Putamen (tissue), 1 donor: ENCODE data around the gene ORMDL1.
A peak's percentile ranks its signal among the peaks of the same experiment; 100 is the strongest.

Experiments used
- DNase-seq: peaks from one replicate; pipeline ENCODE4 v3.0.0-alpha.2; 2016; ENCODE audit warnings: low spot score

Gene ORMDL1, protein sequence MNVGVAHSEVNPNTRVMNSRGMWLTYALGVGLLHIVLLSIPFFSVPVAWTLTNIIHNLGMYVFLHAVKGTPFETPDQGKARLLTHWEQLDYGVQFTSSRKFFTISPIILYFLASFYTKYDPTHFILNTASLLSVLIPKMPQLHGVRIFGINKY

DNA sequence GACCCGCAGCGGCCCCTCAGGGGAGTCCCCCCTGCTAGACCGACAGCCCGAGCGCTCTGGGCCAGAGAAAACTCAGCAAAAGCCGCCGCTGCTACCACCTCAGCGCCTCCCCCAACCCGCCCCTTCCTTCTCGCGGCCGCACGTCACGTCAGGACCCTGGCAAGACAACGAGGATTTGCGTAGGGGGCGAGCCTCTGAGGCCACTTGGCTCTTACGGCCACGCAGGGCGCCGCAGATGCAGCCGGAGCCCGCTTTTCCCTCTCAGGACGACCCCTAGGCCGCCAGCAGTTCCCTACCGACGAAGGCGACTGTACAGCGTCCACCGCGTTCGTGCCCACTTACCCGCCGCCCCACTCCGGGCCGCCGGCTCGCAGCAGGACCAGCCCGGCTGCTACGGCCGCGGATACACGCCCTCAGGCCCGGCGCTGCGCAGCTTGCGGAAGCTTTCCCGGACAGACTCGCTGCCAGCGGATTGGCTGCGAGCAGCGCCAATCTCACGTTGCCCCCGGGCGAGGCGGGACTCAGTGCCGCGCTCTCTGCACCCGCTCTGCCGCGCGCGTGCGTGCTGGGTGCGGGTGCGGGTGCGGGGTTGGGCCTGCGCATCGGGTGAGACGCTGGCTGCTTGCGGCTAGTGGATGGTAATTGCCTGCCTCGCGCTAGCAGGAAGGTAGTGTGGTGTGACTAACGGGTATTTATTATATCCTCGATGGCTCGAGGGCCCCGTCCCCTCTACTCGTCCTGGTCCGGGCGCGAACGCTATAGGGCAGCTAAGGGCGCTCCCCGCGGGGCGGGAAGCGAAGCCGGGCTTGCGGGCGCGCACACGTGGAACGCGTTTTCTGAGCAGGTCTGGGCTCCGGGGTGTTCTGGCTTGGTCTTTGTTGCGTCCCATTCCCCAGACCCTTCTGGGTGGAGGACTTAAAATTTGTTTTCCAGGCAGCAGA, at the start of gene ORMDL1, which contains the start of gene PMS1:
TSS of gene ORMDL1 (minus strand) at position 413 of the 941 bp plus-strand sequence. CDS start 1,744 bp downstream, outside the sequence.
TSS of gene PMS1 (plus strand) at position 524 of the 941 bp plus-strand sequence. CDS start 7,360 bp downstream, outside the sequence.
- DNase-seq: peak; percentile 98

DNA sequence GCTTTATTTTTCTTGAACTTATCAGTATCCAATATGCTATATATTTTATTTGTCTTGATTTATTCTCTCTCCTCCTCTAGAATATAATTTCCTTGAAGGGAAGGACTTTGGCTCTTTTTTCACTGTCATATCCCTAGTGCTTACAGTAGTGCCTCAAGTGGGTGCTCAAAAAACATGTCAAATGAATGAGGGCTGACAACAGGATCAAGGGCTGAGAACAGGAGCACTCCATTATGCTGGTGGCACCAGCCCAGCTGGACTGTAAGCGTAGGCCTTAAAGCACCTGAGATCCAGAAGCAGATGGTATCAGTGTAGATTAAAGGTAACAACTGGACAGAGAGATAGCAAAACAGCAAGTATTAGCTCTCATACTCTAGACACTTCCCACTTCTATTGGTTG, 46.4 kb upstream of the ORMDL1 start:
- no peak for DNase-seq

DNA sequence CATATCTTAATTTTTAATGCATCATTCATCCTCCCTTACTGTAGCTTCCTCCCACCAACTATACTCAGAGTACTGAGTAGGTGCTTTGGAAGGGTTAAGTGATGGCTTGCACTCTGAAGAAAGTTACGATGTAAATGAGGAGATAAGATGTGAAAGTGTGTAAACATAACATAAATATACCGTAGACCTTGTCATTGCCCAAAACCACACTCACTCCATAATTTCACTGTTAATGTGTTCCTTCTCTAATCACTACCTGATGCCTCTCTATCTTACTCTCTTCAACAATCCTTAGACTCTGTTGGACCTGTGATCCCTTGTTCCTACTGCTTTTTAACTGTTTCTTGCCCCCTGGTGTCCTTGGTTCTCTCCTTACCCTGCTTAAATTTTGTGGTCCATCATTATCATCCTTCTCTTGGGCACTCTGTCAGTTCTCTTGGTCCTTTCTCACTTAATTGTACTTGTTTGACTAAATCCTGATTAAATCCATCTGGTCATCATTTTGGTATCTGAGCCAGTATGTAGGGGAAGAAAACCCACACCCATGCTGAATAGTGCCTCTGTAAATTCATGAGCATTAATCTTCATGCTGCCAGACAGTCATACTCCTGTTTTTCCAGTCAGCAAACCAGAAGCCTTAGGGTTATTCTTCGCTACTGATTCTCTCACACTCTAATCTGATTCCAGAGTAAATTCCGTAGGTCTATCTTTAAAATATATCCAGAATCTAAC, 45.1 kb upstream of the ORMDL1 start:
- DNase-seq: no peak

DNA sequence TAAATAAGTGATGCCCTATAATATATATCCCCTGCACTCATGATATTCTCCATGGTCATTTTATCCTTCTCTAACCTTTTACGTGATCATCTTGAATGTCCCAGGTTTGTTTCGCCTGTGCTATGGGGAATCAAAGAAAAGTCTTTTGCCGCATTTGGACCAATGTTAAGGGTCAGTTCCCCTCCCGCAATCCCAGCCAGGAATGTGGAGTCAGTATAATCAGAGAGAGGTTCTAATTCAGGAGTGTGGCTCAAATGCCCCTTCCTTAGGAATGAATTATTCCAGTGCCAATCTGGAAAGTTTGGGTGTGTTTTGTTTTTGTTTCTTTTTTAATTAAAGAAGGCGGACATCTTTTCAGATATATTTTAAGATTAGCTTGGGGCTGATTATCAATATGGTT, 41.9 kb upstream of the ORMDL1 start:
- no peak for DNase-seq

DNA sequence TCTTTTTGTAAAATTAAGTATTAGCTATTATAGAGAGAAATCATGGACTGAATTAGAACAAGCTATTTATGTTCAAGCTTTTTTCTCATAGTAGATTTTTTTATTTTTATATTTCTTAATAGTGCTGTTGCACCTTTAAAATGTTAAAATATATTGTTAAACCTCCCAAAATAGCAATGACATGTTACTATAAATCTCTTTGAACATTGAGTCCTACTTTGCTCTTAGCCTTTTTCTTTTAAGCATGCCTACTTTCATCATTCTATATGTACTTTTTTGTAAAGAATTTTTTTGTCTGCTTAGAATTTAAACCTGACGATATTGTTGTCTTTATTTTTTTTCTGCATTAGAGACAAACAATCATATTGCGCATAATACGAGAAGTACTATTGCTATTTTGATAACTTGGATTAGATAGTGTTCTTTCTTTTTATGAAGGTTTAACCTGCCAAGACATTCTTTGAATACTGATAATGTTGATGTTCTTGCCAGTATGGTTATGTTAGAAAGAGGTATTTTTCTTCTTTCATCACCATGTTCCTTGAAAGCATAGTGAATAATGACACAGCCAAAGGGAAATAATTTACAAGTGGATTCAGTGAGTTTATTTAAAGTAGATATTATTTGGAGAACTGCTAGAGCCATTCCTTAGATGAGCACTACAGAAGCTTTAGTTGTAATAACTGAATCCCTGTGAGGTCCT, 40.7 kb upstream of the ORMDL1 start:
- no peak for DNase-seq

DNA sequence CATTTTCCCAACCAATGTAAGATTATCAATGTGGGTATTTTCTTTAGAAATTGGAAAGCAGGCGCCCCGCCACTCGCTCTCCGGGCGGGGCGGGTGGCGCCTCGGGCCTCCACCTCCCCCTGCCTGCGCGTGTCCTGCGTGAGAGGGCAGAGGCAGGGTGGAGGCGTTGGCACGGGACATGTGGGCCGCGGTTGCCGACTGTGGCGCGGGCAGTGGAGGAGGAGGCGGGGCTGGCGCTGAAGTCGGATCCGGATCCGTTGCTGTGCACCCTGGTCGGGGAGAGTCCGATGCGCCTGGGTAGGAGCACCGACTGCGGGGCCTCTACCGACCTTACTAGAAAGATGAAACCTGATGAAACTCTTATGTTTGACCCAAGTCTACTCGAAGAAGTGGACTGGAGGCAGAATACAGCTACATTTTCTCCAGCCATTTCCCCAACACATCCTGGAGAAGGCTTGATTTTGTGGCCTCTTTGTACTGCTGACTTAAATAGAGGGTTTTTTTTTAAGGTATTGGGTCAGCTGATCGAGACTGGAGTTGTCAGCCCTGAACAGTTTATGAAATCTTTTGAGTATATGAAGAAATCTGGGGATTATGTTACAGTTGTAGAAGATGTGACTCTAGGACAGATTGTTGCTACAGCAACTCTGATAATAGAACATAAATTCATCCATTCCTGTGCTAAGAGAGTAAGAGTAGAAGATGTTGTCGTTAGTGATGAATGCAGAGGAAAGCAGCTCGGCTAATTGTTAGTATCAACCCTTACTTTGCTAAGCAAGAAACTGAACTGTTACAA, 38.0 kb upstream of the ORMDL1 start:
- no peak for DNase-seq

DNA sequence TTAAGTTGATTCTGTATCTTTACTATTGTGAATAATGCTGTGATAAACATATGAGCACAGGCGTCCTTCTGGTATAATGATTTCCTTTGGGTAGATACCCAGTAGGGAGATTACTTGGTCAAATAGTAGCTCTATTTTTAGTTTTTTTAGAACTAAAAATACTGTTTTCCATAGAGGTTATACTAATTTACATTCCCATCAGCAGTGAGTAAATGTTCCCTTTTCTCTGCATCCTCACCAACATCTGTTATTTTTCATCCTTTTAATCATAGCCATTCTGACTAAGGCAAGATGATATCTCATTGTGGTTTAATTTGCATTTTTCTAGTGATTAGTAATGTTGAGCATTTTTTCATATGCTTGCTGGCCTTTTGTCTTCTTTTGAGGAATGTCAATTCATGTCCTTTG, 35.2 kb upstream of the ORMDL1 start:
- no peak for DNase-seq

DNA sequence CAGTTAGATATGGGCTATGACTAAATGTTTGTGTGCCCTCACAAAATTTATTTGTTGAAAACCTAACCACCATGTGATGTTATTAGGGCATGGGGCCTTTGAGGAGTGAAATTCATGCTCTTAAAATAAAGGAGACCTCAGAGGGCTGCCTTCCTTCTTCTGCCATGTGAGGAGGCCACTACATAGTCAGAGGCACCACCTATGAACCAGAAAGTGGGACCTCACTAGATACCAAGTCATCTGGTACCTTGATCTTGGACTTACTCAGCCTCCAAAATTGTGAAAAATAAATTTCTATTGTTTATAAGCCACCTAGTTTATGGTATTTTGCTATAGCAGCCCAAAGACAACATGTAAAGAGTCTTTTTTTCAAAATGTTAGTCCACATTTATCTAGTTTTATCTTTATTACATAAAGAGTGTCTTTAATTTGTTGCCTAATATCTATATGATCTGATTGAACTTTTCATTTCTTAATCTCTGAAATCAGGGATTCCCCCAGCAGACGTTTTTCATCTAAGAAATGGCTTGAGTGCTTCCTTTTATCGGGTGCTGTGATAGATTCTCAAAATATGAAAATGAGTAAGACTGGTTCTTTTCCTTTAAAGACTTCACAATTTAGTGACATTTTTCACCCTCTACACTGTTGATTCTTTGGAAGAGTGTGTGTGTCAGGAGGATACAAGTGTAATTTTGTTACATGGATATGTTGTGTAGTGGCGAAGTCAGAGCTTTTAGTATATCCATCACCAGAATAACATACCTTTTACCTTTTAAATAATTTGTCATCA, 34.3 kb upstream of the ORMDL1 start:
- DNase-seq: no peak

DNA sequence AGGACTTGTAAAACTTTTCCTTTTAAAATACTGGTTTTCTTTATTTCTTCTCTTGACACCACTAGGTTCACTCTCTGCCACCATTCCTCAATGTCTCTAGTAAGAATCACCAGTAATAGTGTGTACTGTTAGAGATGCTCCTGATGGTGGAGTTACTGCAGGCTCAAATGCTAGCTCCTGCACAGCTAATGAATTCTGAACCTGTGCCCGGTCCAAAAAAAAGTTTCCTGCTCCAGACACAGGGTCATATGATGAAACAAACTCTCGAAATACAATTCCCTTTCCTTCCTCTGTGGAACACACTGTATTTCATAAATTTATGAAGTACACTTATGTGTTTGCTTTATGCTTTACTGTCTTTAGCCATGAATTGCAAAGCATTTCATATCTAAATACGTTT, 19.3 kb upstream of the ORMDL1 start:
- no peak for DNase-seq

DNA sequence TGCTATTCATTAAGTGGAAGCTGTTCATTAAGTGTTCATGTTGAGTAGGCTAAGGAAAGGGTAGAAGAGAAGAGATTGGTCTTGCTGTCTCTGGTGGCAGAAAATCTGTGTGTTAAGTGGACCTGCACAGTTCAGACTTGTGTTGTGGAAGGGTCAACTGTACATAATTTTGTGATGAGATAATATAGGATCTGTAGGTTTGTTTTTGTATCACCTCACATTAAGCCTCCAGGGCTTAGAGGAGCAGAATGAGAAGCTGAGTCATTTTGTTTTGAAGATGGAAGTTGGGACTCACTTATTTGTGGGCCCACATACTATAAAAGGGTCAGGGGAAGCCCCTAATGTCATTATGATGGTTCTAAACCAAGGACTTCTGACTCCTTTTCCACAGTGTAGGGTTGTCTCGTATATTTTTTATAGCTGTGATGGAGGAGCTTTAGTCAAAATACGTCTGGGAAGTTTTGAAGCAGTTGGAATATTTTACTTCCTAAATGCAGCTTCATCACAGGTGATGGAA, 18.3 kb upstream of the ORMDL1 start:
- no peak for DNase-seq

DNA sequence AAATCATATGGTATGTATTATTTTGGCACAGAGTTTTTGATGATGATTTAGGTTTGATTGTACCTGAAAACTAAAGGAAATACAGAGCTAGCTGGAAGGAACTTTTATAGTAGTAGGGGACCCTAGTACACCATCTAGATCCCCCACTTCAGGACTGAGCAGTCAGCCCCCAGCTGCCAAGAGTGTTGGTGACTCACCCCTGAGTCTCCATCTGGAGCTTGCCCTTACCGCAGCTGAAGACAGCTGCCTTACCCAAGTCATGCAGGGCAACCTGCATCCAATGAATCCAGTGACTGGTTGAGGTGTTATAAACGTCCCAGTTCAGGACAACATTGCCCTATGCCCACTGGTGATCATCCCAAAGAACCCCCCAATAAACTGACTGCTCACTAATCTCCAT, 15.4 kb upstream of the ORMDL1 start:
- no peak for DNase-seq

DNA sequence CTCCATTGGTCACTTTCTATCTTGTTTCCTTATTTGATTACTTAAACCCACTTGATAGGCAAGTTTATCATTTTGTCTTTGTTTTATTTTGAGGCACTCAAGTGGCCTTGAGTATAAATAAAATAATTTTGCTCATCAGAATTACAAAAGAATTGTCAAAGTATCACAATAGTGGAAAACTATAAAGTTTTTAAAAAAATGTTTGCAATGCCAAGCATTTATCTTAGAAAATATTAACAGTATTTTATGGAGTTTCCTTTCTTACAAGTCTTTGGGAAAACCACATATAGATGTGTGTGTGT, 14.8 kb upstream of the ORMDL1 start:
- no peak for DNase-seq

DNA sequence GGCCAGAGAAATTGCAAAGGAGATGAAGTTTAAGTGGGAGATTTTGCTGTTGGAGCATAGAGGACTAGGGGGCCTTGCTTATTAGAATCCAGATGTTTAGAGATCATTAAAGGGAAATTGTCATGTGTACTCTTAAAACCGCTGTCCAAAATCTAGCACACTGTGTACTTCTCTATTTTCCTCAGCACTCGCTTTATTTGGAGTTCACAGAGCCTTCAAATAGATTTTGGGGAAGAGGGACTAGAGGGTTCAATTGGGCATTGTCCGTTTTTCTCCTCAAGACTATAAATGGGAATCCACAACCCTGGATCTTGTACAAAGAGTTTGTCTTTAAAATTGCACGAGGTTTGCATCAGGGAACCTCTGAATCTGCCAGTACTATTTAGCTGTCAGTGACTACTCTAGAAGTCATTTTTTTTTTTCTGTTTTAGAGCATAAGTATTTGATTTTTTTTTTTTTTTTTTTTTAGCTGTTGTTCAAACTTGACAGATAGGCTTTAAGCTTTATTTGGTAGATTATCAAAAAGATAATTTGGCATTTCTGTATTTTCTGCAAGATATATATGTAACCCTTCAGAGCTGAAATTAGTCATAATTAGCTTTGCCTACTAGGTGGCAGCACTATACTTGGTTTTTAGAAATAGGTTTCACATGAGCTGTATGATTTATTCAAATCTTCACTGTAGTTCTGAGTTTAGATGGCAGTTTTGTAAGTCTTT, 14.3 kb upstream of the ORMDL1 start:
- DNase-seq: peak; percentile 24

DNA sequence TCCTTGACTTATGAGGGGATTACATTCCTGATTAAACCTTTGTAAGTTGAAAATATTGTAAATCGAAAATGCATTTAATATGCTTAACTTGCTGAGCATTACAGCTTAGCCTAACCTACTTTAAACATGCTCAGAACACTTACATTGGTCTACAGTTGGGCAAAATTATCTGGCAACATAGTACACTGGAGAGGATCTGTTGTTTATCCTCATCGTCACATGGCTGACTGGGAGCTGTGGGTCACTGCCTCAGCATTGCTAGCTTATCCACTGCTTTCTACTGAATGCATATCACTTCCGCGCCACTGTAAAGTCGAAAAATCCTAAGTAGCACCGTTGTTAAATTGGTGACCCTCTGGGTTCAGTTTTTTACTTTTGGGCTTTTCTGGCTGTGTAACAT, 13.8 kb upstream of the ORMDL1 start:
- DNase-seq: no peak

DNA sequence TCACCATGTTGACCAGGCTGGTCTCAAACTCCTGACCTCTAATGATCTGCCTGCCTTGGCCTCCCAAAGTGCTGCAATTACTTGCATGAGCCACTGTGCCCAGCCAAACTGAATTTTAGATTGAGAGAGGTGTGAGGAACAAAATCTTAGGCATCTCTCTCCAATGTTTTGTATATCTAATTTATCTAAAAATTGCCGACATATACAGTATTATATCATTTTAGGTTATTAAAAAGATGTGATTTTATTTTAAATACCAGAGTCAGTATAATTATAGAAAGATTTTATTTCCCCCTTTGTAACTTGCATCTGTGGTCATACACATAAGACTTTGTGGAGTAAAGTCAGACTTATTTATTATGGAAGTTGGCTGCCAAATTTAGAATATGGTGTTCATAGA, 10.2 kb upstream of the ORMDL1 start:
- no peak for DNase-seq

DNA sequence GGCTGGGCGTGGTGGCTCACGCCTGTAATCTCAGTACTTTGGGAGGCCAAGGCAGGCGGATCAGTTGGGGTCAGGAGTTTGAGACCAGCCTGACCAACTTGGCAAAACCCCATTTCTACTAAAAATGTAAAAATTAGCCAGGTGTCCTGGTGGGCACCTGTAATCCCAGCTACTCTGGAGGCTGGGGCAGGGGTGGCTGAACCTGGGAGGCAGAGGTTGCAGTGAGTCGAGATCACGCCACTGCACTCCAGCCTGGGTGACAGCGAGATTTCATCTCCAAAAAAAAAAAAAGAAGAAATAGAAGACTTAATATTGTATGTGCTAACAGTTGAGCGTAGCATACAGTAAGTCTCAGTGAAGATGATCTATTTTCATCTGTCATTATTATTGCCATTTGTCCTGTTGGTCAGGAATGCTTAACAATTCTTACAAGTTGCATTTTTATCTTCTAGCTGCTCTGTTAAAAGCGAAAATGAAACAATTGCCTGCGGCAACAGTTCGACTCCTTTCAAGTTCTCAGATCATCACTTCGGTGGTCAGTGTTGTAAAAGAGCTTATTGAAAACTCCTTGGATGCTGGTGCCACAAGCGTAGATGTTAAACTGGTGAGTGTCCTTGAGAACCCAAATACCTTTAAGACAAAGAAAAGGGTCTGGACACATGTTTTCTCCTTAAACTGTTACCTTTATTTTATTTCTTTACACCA, 7.4 kb upstream of the ORMDL1 start:
- DNase-seq: no peak

DNA sequence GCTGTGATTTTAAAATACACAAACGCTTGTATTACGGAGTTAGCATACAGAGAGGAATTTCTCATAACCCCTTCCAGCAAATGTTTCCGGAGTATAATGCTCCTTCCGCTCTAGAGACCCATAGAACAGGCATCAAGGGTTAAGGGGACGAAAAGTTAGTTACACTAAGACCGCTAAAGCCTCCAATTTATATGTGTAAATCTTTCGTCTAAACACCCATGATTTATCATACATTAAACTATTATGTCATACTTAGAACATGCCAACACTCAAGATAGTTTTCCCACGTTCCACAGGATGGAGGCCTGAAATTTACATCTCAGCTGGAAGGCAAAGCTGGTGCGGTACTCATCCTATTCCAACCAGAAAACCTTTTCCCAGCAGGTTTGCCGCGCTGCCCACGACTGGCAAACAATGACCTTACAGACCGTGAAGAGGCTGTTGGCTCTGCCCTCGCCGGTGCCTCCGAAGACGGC, 650 bp downstream of the ORMDL1 start:
- peak; percentile 21 for DNase-seq

DNA sequence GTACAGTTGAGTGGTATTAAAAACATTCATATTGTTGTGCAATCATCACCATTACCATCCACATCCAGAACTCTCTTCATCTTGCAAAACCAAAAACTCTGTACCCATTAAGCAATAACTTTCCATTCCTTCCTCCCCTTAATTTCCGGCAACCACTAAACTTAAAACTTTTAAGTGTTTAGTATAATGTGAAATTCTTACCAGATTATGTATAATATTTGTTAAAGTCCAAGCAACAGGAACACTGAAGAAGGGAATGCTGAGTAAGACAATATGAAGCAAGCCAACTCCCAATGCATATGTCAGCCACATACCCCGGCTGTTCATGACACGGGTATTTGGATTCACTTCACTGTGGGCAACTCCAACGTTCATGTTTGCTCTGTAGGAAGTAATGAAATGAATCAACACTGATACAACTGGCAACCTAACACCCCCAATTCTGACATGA, 1.9 kb downstream of the ORMDL1 start:
- DNase-seq: no peak

DNA sequence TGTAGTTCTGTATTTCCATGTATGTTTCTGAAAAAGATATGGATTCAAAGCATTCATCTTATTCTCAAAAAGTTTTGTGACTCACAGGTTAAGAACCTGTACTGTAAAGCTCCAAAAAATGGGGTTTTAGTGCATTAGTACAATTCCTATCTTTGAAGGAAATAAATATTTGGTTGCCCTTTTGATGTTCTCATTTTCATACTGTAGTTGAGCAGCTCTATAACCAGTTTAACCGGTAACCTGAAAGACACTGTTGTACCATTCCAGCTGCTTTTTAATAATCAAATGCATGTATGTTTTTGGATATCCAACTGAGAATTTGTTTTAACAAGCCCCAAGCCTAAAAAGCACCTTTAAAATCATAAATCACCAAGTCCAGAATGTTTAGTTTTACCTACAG, 11.9 kb downstream of the ORMDL1 start:
- no peak for DNase-seq
